ENCODE results near the gene SPIN2B.
"Not testable (repeated sequence)": the region's sequence is repeated elsewhere in the genome, so short reads cannot be mapped to it uniquely, and the experiment has no call there.

The SPIN2B gene
- 2.3 reads per million, percentile 5 among the genes with 10 or more reads in this experiment for total RNA-seq

- peak; percentile 56 for DNase-seq
Observed at GRCh38 chrX:57121162-57121755, at the start of gene SPIN2B. TSS of gene SPIN2B (minus strand) at chrX:57121548.

GRCh38 chrX:57156397-57157049 lies 35.2 kb upstream of the SPIN2B start:
- no peak for DNase-seq

- DNase-seq, result no peak
Observed at GRCh38 chrX:57155171-57155570, 33.8 kb upstream of the SPIN2B start.

GRCh38 chrX:57152222-57152621 lies 30.9 kb upstream of the SPIN2B start:
- not testable (repeated sequence) for DNase-seq

GRCh38 chrX:57138674-57139073 lies 17.3 kb upstream of the SPIN2B start:
- DNase-seq, result no peak

- no peak for DNase-seq
Observed at GRCh38 chrX:57137501-57137900, 16.2 kb upstream of the SPIN2B start.

GRCh38 chrX:57137073-57137472 lies 15.7 kb upstream of the SPIN2B start, which contains the start of gene SPIN2A:
TSS of gene SPIN2A (minus strand) at chrX:57137397. CDS start at chrX:57136597, 800 bp downstream.
- not testable (repeated sequence) for DNase-seq

- DNase-seq, result not testable (repeated sequence)
Observed at GRCh38 chrX:57136589-57136988, 15.2 kb upstream of the SPIN2B start.

GRCh38 chrX:57135287-57135686 lies 13.9 kb upstream of the SPIN2B start:
- no peak for DNase-seq

- DNase-seq, result no peak
Observed at GRCh38 chrX:57134702-57135101, 13.4 kb upstream of the SPIN2B start.

- no peak for DNase-seq
Observed at GRCh38 chrX:57133706-57134105, 12.4 kb upstream of the SPIN2B start.

- DNase-seq, result not testable (repeated sequence)
Observed at GRCh38 chrX:57133284-57133683, 11.9 kb upstream of the SPIN2B start.

GRCh38 chrX:57132046-57132445 lies 10.7 kb upstream of the SPIN2B start:
- DNase-seq, result no peak

- no peak for DNase-seq
Observed at GRCh38 chrX:57121816-57122215, 468 bp upstream of the SPIN2B start.

- not testable (repeated sequence) for DNase-seq
Observed at GRCh38 chrX:57120619-57121161, 658 bp downstream of the SPIN2B start.

GRCh38 chrX:57119416-57119815 lies 1.9 kb downstream of the SPIN2B start:
- no peak for DNase-seq

- not testable (repeated sequence) for DNase-seq
Observed at GRCh38 chrX:57117566-57117965, 3.8 kb downstream of the SPIN2B start.

GRCh38 chrX:57104921-57105398 lies 16.4 kb downstream of the SPIN2B start:
- DNase-seq, result no peak

- DNase-seq, result no peak
Observed at GRCh38 chrX:57104406-57104805, 16.9 kb downstream of the SPIN2B start.

- no peak for DNase-seq
Observed at GRCh38 chrX:57103489-57103888, 17.9 kb downstream of the SPIN2B start.

- DNase-seq, result not testable (repeated sequence)
Observed at GRCh38 chrX:57102918-57103317, 18.4 kb downstream of the SPIN2B start.

GRCh38 chrX:57083143-57083542 lies 38.2 kb downstream of the SPIN2B start:
- no peak for DNase-seq

GRCh38 chrX:57074458-57074857 lies 46.9 kb downstream of the SPIN2B start:
- DNase-seq, result no peak
